ENCODE data around the gene KCNE3. TPM values are rescaled to one million over a fixed set of nuclear protein-coding genes. Genes with fewer than 3 reads are reported as not detected.

KCNE3 gene
- polyA plus RNA-seq, 1 donor (not counting 4 experiments of a cell fraction or from before 2014, with no cell fraction given), result not detected

DNA sequence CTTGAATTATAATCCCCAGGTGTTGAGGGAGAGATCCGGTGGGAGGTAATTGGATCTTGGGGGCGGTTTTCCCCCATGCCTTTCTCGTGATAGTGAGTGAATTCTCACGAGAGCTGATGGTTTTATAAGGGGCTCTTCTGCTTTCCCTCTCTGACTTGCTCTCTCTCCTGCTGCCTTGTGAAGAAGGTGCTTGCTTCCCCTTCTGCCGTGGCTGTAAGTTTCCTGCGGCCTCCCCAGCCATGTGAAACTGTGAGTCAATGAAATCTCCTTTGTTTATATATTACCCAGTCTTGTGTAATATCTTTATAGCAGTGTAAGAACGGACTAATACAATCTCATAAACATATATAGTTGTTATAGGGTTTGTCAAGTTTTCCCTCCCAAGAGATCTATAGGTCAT is 32.8 kb downstream of the KCNE3 start:
- DNase-seq (ENCODE audit: low read depth, low spot score), result no peak
- Histone ChIP-seq H2AFZ (ENCODE audit: control insufficient read depth, low read length) (no peak overlapping the region), H3K36me3 (ENCODE audit: control insufficient read depth in 2 of 2, extremely low read depth in 1 of 2, insufficient read depth in 2 of 2, low read length in 2 of 2) (no peaks in the 10 kb centered on the region), H3K9me3 (ENCODE audit: control insufficient read depth, low read depth, low read length) (no peaks in the 10 kb centered on the region), H3K79me2 (ENCODE audit: control insufficient read depth, insufficient read depth, low read length) (no peaks in the 10 kb centered on the region), H3K4me1 (ENCODE audit: control insufficient read depth, extremely low read depth, insufficient read depth, low read length) (no peaks in the 10 kb centered on the region), H3K4me3 (ENCODE audit: control insufficient read depth in 2 of 3, extremely low read depth in 1 of 3, insufficient read depth in 2 of 3, low read depth in 1 of 3, low read length in 3 of 3) (no peak overlapping the region), H3K9me1 (ENCODE audit: control insufficient read depth, extremely low read depth, insufficient read depth, low read length) (no peaks in the 10 kb centered on the region), H3K9ac (ENCODE audit: control insufficient read depth, extremely low read depth, insufficient read depth, low read length) (no peak overlapping the region), H4K20me1 (ENCODE audit: control insufficient read depth, extremely low read depth, insufficient read depth, low read length) (no peaks in the 10 kb centered on the region), H3K27ac (ENCODE audit: control insufficient read depth, insufficient read depth, low read length) (no peak overlapping the region), H3K4me2 (ENCODE audit: control insufficient read depth, extremely low read depth, insufficient read depth, low read depth, low read length) (no peak overlapping the region), H3K27me3 (ENCODE audit: control insufficient read depth, extremely low read depth, insufficient read depth, low read length) (no peaks in the 10 kb centered on the region)
- dilution Hi-C loops (cut with MboI; ENCODE audit: extremely low pct_ligation_motif_present, low sequenced_read_pairs), result loop anchor here (25.0 kb wide), 1 partner anchor 172 kb away; no protein-coding TSS in a partner anchor
- TF ChIP-seq, protein P1, sequence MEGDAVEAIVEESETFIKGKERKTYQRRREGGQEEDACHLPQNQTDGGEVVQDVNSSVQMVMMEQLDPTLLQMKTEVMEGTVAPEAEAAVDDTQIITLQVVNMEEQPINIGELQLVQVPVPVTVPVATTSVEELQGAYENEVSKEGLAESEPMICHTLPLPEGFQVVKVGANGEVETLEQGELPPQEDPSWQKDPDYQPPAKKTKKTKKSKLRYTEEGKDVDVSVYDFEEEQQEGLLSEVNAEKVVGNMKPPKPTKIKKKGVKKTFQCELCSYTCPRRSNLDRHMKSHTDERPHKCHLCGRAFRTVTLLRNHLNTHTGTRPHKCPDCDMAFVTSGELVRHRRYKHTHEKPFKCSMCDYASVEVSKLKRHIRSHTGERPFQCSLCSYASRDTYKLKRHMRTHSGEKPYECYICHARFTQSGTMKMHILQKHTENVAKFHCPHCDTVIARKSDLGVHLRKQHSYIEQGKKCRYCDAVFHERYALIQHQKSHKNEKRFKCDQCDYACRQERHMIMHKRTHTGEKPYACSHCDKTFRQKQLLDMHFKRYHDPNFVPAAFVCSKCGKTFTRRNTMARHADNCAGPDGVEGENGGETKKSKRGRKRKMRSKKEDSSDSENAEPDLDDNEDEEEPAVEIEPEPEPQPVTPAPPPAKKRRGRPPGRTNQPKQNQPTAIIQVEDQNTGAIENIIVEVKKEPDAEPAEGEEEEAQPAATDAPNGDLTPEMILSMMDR (optimal IDR thresholded peaks at IDR 0.05 in 1 of 3, IDR thresholded peaks at IDR 0.05 in 1 of 3, conservative IDR thresholded peaks at IDR 0.05 in 1 of 3; ENCODE audit: extremely low read depth in 1 of 3, insufficient read depth in 2 of 3, low read length in 3 of 3), result no peak
- no peak for TF ChIP-seq EZH2 (IDR thresholded peaks at IDR 0.05; ENCODE audit: low read length)
- no peak for FAIRE-seq

DNA sequence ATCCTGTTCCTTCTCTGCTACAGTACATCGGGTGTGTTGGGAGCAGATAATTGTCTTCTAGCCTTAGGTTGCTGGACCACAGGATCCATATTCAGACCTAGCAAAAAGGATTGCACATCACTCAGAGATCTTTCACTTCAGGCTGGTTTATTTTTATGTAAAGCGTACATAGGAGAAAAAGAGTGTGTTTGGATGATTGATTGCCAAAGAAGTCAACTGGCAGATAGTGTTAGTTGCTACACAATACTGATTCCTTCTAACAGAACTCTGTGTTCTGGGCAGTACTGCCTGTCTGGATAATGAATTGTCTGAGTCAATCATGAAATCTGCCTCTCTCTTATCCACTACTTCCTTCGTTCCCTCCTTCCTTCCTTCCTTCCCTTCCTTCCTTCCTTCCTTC is 38.1 kb downstream of the KCNE3 start:
- Histone ChIP-seq H3K4me2 (ENCODE audit: control insufficient read depth, extremely low read depth, insufficient read depth, low read depth, low read length) (no peak overlapping the region), H3K4me3 (ENCODE audit: control insufficient read depth in 2 of 3, extremely low read depth in 1 of 3, insufficient read depth in 2 of 3, low read depth in 1 of 3, low read length in 3 of 3) (no peak overlapping the region), H3K9me3 (ENCODE audit: control insufficient read depth, low read depth, low read length) (no peaks in the 10 kb centered on the region), H3K36me3 (ENCODE audit: control insufficient read depth in 2 of 2, extremely low read depth in 1 of 2, insufficient read depth in 2 of 2, low read length in 2 of 2) (no peaks in the 10 kb centered on the region), H3K9me1 (ENCODE audit: control insufficient read depth, extremely low read depth, insufficient read depth, low read length) (no peaks in the 10 kb centered on the region), H3K27me3 (ENCODE audit: control insufficient read depth, extremely low read depth, insufficient read depth, low read length) (no peaks in the 10 kb centered on the region), H3K27ac (ENCODE audit: control insufficient read depth, insufficient read depth, low read length) (no peak overlapping the region), H3K79me2 (ENCODE audit: control insufficient read depth, insufficient read depth, low read length) (no peaks in the 10 kb centered on the region), H4K20me1 (ENCODE audit: control insufficient read depth, extremely low read depth, insufficient read depth, low read length) (no peaks in the 10 kb centered on the region), H3K9ac (ENCODE audit: control insufficient read depth, extremely low read depth, insufficient read depth, low read length) (no peak overlapping the region), H3K4me1 (ENCODE audit: control insufficient read depth, extremely low read depth, insufficient read depth, low read length) (no peaks in the 10 kb centered on the region), H2AFZ (ENCODE audit: control insufficient read depth, low read length) (no peak overlapping the region)
- DNase-seq (ENCODE audit: low read depth, low spot score), result no peak
- FAIRE-seq, result no peak
- no peak for TF ChIP-seq EZH2 (IDR thresholded peaks at IDR 0.05; ENCODE audit: low read length)
- TF ChIP-seq, protein P1 (optimal IDR thresholded peaks at IDR 0.05 in 1 of 3, IDR thresholded peaks at IDR 0.05 in 1 of 3, conservative IDR thresholded peaks at IDR 0.05 in 1 of 3; ENCODE audit: extremely low read depth in 1 of 3, insufficient read depth in 2 of 3, low read length in 3 of 3), result no peak
- dilution Hi-C loops (cut with MboI; ENCODE audit: extremely low pct_ligation_motif_present, low sequenced_read_pairs), result loop anchor here (25.0 kb wide), 1 partner anchor 167 kb away; no protein-coding TSS in a partner anchor

Measured in keratinocyte (primary cell).